Gastroesophageal sphincter (tissue), 4 donors: ENCODE results near the gene EIF5AL1. TPM values are rescaled to one million over a fixed set of nuclear protein-coding genes. Genes with fewer than 3 reads are reported as not detected.
"Not testable (repeated sequence)": the region's sequence is repeated elsewhere in the genome, so short reads cannot be mapped to it uniquely, and the experiment has no call there.

Source experiments
- ATAC-seq: fragments of 150-250 bp; one replicate; pipeline ENCODE4 v1.9.1; 2016; ENCODE audit warnings: mild to moderate bottlenecking, moderate library complexity
- H3K27ac ChIP-seq, 4 donors: fragments of 200-600 bp; sonication (generic) in 3 of 4; 1 replicate in 3 of 4; 2 replicates in 1 of 4; pipeline ENCODE4 v1.5.1; 2016 to 2019
- H3K27me3 ChIP-seq: fragments of 200-600 bp; sonication (generic); one replicate; pipeline ENCODE4 v1.5.1; 2019
- H3K36me3 ChIP-seq, 2 donors: fragments of 200-600 bp; sonication (generic); one replicate each; pipeline ENCODE4 v1.5.1; 2019; ENCODE audit warnings: control low read depth in 1 of 2
- H3K4me1 ChIP-seq, 3 donors: fragments of 200-600 bp; sonication (generic); 1 replicate in 2 of 3; 2 replicates in 1 of 3; pipeline ENCODE4 v1.5.1; 2016 to 2019; ENCODE audit warnings: control low read depth in 2 of 3
- H3K4me3 ChIP-seq, 2 donors: fragments of 200-600 bp; sonication (generic); one replicate each; pipeline ENCODE4 v1.5.1; 2019; ENCODE audit warnings: mild to moderate bottlenecking in 1 of 2, moderate library complexity in 1 of 2
- H3K9me3 ChIP-seq, 3 donors: fragments of 200-600 bp; sonication (generic); one replicate each; pipeline ENCODE4 v1.5.1; 2017 to 2019; ENCODE audit warnings: control low read depth in 2 of 3
- CTCF ChIP-seq, 4 experiments: fragments of 200-600 bp in 2 of 4; fragments of 450-650 bp in 2 of 4; sonication (generic) in 1 of 4; IDR thresholded peaks; one replicate each; pipeline ENCODE4 v1.5.1; 2017 to 2019; ENCODE audit warnings: antibody characterized with exemption in 4 of 4, mild to moderate bottlenecking in 2 of 4, moderate library complexity in 2 of 4
- EP300 ChIP-seq: sonication (generic); formaldehyde crosslinking; IDR thresholded peaks from one replicate; pipeline ENCODE4 v1.6.1; 2017; ENCODE audit warnings: antibody characterized with exemption, mild to moderate bottlenecking
- POLR2A ChIP-seq, 2 donors: fragments of 450-650 bp; IDR thresholded peaks; one replicate each; pipeline ENCODE4 v1.6.1; 2017; ENCODE audit warnings: antibody characterized with exemption in 2 of 2, mild to moderate bottlenecking in 2 of 2, moderate library complexity in 1 of 2
- POLR2AphosphoS5 ChIP-seq: sonication (generic); formaldehyde crosslinking; IDR thresholded peaks from one replicate; pipeline ENCODE4 v1.6.1; 2017; ENCODE audit warnings: antibody characterized with exemption
- WGBS, 2 donors: methylation state at CpG; one replicate each; pipeline ENCODE4 v1.1.5; 2018; ENCODE audit warnings: low coverage in 1 of 2; 5-methylcytosine and 5-hydroxymethylcytosine counted together
- total RNA-seq, 4 donors: library from RNA; depleted of rRNA; stranded (reverse); fragments of >200 nt; gene quantifications; one replicate each; pipeline ENCODE4 v1.1.0, GENCODE V29; 2016

Gene EIF5AL1
- total RNA-seq, 4 donors from 2014 or later = 0.16 to 0.35 (median 0.23) TPM

- Histone ChIP-seq H3K27ac (no peak overlapping the region), H3K4me1 (no peaks in the 10 kb centered on the region), H3K4me3 (no peak overlapping the region), H3K36me3 (no peaks in the 10 kb centered on the region), H3K27me3 (peaks cover 14% of the 10 kb centered on the region), H3K9me3 (no peaks in the 10 kb centered on the region)
- WGBS, 2 donors = 47% methylated on average over 3 of the region's 3 CpGs; no CpG with 5 or more reads in 1 of the 2 donors
- no peak for TF ChIP-seq EP300
- TF ChIP-seq POLR2A (IDR thresholded peaks at IDR 0.05) = no peak
- no peak for TF ChIP-seq CTCF (IDR thresholded peaks at IDR 0.05)
- TF ChIP-seq POLR2AphosphoS5 = no peak
- no peak for ATAC-seq
These were observed 35.6 kb downstream of the EIF5AL1 start for GRCh38 chr10:79547973-79548372.

GRCh38 chr10:79552143-79552542 is 39.8 kb downstream of the EIF5AL1 start:
- no peaks in the 10 kb centered on the region for H3K9me3 ChIP-seq
- H3K27ac ChIP-seq = no peak overlapping the region
- H3K27me3 ChIP-seq = peaks cover 14% of the 10 kb centered on the region
- TF ChIP-seq EP300 (no peak), CTCF (IDR thresholded peaks at IDR 0.05) (no peak), POLR2AphosphoS5 (no peak), POLR2A (IDR thresholded peaks at IDR 0.05) (no peak)
- no peak for ATAC-seq
- H3K36me3 ChIP-seq = no peaks in the 10 kb centered on the region
- H3K4me1 ChIP-seq = no peaks in the 10 kb centered on the region
- WGBS, 2 donors = 44% methylated on average over 2 of the region's 2 CpGs; no CpG with 5 or more reads in 1 of the 2 donors
- no peak overlapping the region for H3K4me3 ChIP-seq

- no peak for TF ChIP-seq EP300
- TF ChIP-seq POLR2A (IDR thresholded peaks at IDR 0.05) = no peak
- TF ChIP-seq POLR2AphosphoS5 = no peak
- no peak for TF ChIP-seq CTCF (IDR thresholded peaks at IDR 0.05)
- Histone ChIP-seq H3K9me3 (no peaks in the 10 kb centered on the region), H3K36me3 (no peaks in the 10 kb centered on the region), H3K27me3 (peaks cover 14% of the 10 kb centered on the region), H3K4me3 (no peak overlapping the region), H3K4me1 (no peaks in the 10 kb centered on the region), H3K27ac (no peak overlapping the region)
- WGBS, 2 donors = 70 to 76% methylated on average over 7 to 8 of the region's 11 CpGs
- no peak for ATAC-seq
These were observed 43.3 kb downstream of the EIF5AL1 start for GRCh38 chr10:79555354-79556309.

- WGBS, 2 donors = 82% methylated on average over 1 of the region's 3 CpGs; no CpG with 5 or more reads in 1 of the 2 donors
- ATAC-seq, H3K36me3 ChIP-seq, H3K9me3 ChIP-seq, H3K27ac ChIP-seq, H3K4me1 ChIP-seq, H3K4me3 ChIP-seq: not testable (repeated sequence)
- H3K27me3 ChIP-seq = peaks cover 11% of the 10 kb centered on the region
These were observed 44.6 kb downstream of the EIF5AL1 start for GRCh38 chr10:79556961-79557360.

GRCh38 chr10:79559726-79560125 is 47.4 kb downstream of the EIF5AL1 start:
- ATAC-seq = no peak
- Histone ChIP-seq H3K4me1 (peaks cover 0 to 5% (median 0%) of the 10 kb centered on the region in 3 donors), H3K36me3 (no peaks in the 10 kb centered on the region), H3K4me3 (no peak overlapping the region), H3K27me3 (peaks cover 13% of the 10 kb centered on the region), H3K9me3 (no peaks in the 10 kb centered on the region), H3K27ac (no peak overlapping the region)
- WGBS, 2 donors = 88 to 100% methylated on average over 1 of the region's 2 CpGs
- TF ChIP-seq POLR2A (IDR thresholded peaks at IDR 0.05) (no peak), EP300 (no peak), CTCF (IDR thresholded peaks at IDR 0.05) (no peak), POLR2AphosphoS5 (no peak)
